ENCODE data around the gene DBT. TPM values are rescaled to one million over a fixed set of nuclear protein-coding genes. Genes with fewer than 3 reads are reported as not detected.
"Not testable (repeated sequence)": the region's sequence is repeated elsewhere in the genome, so short reads cannot be mapped to it uniquely, and the experiment has no call there.

DBT gene
- total RNA-seq, 1 donor from 2014 or later = 18.0 TPM

DNA sequence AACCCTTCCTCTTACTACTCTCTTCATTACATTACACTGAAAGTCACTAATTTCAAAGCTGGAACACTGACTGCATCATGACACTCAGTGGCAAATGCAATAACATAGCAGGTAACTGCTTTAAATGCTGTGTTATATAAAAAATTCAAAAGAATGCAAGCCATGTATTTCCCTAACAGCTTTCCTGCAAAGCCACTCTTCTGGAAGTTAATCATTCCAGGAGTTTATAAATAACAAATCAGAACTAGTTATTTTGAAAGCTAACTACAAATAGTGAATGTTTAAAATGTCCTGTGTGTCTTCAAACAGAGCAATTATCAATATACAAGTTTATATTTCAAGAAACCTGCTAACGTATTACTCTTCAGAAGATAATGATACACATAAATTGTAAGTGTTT lies 34.5 kb downstream of the DBT start:
- DNase-seq (ENCODE audit: low spot score in 2 of 2, unreplicated experiment in 2 of 2) = no peak
- H3K9me3 Mint-ChIP-seq = no peaks in the 10 kb centered on the region

DNA sequence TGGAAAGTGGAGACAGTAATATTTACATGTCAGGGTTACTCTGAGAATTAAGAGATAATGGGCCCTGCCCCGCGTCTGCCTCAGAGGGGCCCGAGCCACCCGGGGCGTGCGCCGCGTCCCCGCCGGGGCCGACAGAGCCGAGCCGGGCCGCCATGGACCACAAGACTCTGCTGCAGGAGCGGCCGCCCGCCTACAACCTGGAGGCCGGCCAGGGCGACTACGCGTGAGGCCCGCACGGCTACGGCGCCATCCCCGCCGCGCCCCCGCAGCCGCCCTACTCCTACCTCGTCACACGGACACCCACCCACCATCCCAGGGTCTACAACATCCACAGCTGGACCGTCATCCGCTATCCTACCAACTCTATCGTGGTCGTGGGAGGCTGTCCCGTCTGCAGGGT lies 36.5 kb downstream of the DBT start:
- Mint-ChIP-seq H3K4me3 (no peak overlapping the region), H3K27ac (no peak overlapping the region), H3K36me3 (peaks cover 20% of the 10 kb centered on the region), H3K4me1 (no peaks in the 10 kb centered on the region), H3K9me3 (no peaks in the 10 kb centered on the region), H3K27me3 (ENCODE audit: low read depth) (no peaks in the 10 kb centered on the region)
- DNase-seq (ENCODE audit: low spot score in 2 of 2, unreplicated experiment in 2 of 2) = no peak
- TF ChIP-seq, protein P1, sequence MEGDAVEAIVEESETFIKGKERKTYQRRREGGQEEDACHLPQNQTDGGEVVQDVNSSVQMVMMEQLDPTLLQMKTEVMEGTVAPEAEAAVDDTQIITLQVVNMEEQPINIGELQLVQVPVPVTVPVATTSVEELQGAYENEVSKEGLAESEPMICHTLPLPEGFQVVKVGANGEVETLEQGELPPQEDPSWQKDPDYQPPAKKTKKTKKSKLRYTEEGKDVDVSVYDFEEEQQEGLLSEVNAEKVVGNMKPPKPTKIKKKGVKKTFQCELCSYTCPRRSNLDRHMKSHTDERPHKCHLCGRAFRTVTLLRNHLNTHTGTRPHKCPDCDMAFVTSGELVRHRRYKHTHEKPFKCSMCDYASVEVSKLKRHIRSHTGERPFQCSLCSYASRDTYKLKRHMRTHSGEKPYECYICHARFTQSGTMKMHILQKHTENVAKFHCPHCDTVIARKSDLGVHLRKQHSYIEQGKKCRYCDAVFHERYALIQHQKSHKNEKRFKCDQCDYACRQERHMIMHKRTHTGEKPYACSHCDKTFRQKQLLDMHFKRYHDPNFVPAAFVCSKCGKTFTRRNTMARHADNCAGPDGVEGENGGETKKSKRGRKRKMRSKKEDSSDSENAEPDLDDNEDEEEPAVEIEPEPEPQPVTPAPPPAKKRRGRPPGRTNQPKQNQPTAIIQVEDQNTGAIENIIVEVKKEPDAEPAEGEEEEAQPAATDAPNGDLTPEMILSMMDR (IDR thresholded peaks at IDR 0.05; ENCODE audit: unreplicated experiment) = no peak

More for the DNA sequence above, 34.5 kb downstream of the DBT start:
- no peak overlapping the region for H3K4me3 Mint-ChIP-seq
- no peaks in the 10 kb centered on the region for H3K4me1 Mint-ChIP-seq
- TF ChIP-seq, protein P1 (IDR thresholded peaks at IDR 0.05; ENCODE audit: unreplicated experiment) = no peak
- H3K36me3 Mint-ChIP-seq = peaks cover 21% of the 10 kb centered on the region
- no peak overlapping the region for H3K27ac Mint-ChIP-seq
- H3K27me3 Mint-ChIP-seq (ENCODE audit: low read depth) = no peaks in the 10 kb centered on the region

DNA sequence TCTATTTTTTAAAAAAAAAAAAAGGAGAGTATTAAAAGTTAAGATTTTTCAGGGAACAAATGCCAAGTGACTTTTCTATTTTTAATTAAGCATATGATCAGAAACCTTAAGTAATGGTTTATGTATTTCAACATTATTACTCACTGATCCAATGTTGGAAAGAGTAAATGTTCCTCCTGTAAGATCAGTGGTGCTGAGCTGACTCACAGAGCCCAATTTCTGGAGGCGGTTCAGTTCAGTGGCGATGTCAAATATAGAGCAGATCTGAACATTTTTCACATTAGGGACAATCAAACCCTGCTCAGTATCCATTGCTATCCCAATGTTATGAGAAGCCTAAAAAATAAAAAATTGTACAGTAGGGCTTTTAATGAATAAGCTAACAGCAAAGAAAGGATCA lies 43.3 kb downstream of the DBT start:
- Mint-ChIP-seq H3K36me3 (peaks cover 51% of the 10 kb centered on the region), H3K27ac (no peak overlapping the region), H3K27me3 (ENCODE audit: low read depth) (no peaks in the 10 kb centered on the region), H3K9me3 (peaks cover 29% of the 10 kb centered on the region), H3K4me3 (no peak overlapping the region), H3K4me1 (no peaks in the 10 kb centered on the region)
- TF ChIP-seq, protein P1 (IDR thresholded peaks at IDR 0.05; ENCODE audit: unreplicated experiment) = no peak
- DNase-seq (ENCODE audit: low spot score in 2 of 2, unreplicated experiment in 2 of 2) = no peak

DNA sequence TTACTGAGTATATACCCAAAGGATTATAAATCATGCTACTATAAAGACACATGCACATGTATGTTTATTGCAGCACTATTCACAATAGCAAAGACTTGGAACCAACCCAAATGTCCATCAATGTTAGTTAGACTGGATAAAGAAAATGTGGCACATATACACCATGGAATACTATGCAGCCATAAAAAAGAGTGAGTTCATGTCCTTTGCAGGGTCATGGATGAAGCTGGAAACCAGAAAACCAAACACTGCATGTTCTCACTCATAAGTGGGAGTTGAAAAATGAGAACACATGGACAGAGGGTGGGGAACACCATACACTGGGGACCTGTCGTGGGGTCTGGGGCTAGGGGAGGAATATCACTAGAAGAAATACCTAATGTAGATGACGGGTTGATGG lies 44.0 kb downstream of the DBT start:
- DNase-seq (ENCODE audit: low spot score in 2 of 2, unreplicated experiment in 2 of 2); H3K4me1 Mint-ChIP-seq; H3K4me3 Mint-ChIP-seq; H3K27me3 Mint-ChIP-seq (ENCODE audit: low read depth); H3K27ac Mint-ChIP-seq: not testable (repeated sequence)
- Mint-ChIP-seq H3K36me3 (peaks cover 57% of the 10 kb centered on the region), H3K9me3 (peaks cover 33% of the 10 kb centered on the region)

DNA sequence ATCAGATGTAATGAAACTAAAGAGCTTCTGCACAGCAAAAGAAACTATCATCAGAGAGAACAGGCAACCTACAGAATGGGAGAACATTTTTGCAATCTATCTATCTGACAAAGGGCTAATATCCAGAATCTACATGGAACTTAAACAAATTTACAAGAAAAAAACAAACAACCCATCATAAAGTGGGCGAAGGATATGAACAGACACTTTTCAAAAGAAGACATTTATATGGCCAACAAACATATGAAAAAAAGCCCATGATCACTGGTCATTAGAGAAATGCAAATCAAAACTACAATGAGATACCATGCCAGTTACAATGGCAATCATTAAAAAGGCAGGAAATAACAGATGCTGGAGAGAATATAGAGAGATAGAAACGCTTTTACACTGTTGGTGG lies 44.5 kb downstream of the DBT start:
- H3K4me3 Mint-ChIP-seq; H3K27me3 Mint-ChIP-seq (ENCODE audit: low read depth); H3K4me1 Mint-ChIP-seq; H3K27ac Mint-ChIP-seq; DNase-seq (ENCODE audit: low spot score in 2 of 2, unreplicated experiment in 2 of 2): not testable (repeated sequence)
- Mint-ChIP-seq H3K36me3 (peaks cover 60% of the 10 kb centered on the region), H3K9me3 (peaks cover 33% of the 10 kb centered on the region)

DNA sequence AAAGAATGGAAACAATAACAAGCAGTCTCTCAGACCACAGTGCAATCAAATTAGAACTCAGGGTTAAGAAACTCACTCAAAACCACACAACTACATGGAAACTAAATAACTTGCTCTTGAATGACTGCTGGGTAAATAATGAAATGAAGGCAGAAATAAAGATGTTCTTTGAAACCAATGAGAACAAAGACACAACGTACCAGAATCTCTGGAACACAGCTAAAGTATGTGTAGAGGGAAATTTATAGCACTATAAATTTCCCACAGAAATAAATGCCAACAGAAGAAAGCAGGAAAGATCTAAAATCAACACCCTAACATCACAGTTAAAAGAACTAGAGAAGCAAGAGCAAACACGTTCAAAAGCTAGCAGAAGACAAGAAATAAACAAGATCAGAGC lies 46.9 kb downstream of the DBT start:
- not testable (repeated sequence) for DNase-seq (ENCODE audit: low spot score in 2 of 2, unreplicated experiment in 2 of 2); H3K4me1 Mint-ChIP-seq; H3K27ac Mint-ChIP-seq; H3K27me3 Mint-ChIP-seq (ENCODE audit: low read depth); H3K4me3 Mint-ChIP-seq
- H3K9me3 Mint-ChIP-seq = peaks cover 33% of the 10 kb centered on the region
- peaks cover 63% of the 10 kb centered on the region for H3K36me3 Mint-ChIP-seq

DNA sequence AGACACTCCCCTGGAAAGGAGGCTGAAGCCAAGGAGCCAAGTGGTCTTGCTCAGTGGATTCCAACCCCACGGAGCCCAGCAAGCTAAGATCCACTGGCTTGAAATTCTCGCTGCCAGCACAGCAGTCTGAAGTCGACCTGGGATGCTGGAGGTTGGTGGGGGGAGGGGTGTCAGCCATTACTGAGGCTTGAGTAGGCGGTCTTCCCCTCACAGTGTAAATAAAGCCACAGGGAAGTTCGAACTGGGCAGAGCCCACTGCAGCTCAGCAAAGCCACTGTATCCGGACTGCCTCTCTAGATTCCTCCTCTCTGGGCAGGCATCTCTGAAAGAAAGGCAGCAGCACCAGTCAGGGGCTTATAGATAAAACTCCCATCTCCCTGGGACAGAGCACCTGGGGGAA lies 49.6 kb downstream of the DBT start:
- Mint-ChIP-seq H3K36me3 (peaks cover 67% of the 10 kb centered on the region), H3K9me3 (peaks cover 30% of the 10 kb centered on the region)
- not testable (repeated sequence) for H3K4me3 Mint-ChIP-seq; DNase-seq (ENCODE audit: low spot score in 2 of 2, unreplicated experiment in 2 of 2); H3K27me3 Mint-ChIP-seq (ENCODE audit: low read depth); H3K4me1 Mint-ChIP-seq; H3K27ac Mint-ChIP-seq

DNA sequence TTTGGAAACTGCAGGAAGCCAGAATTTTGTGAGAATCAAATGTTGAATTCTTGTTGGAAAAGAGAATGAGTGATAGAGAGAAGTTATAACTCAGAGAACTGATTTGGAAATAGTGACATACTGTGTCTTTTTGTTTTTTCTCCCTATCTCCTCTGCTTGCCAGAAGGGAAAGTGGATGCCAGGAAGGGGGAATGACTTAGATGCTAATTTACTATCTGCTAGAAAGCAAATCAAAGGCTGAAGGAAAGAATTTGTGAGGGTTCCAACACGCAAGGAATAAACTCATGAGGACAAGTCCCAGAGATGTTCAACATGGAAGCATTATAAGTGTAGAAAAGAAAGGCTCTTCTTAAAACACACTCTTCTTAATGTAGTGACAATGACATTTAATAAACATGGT lies 51.0 kb downstream of the DBT start:
- H3K36me3 Mint-ChIP-seq = peaks cover 55% of the 10 kb centered on the region
- no peaks in the 10 kb centered on the region for H3K4me1 Mint-ChIP-seq
- H3K27me3 Mint-ChIP-seq (ENCODE audit: low read depth) = no peaks in the 10 kb centered on the region
- no peak overlapping the region for H3K4me3 Mint-ChIP-seq
- peaks cover 18% of the 10 kb centered on the region for H3K9me3 Mint-ChIP-seq
- H3K27ac Mint-ChIP-seq = no peak overlapping the region
- TF ChIP-seq, protein P1 (IDR thresholded peaks at IDR 0.05; ENCODE audit: unreplicated experiment) = no peak
- DNase-seq (ENCODE audit: low spot score in 2 of 2, unreplicated experiment in 2 of 2) = no peak

All from mesothelial cell of epicardium (in vitro differentiated cells).